Iris pigment epithelial cell (primary cell): Measurements from ENCODE around the gene CMYA5.
"Not testable (repeated sequence)": the region's sequence is repeated elsewhere in the genome, so short reads cannot be mapped to it uniquely, and the experiment has no call there.

Source experiments
- DNase-seq: peaks from one replicate; pipeline ENCODE4 v3.0.0-alpha.2; 2011; ENCODE audit warnings: low read depth

Gene CMYA5

GRCh38 chr5:79746642-79747569 lies 57.3 kb downstream of the CMYA5 start:
- DNase-seq: no peak

GRCh38 chr5:79750611-79751510 lies 61.2 kb downstream of the CMYA5 start:
- DNase-seq: no peak

GRCh38 chr5:79753092-79753491 lies 63.5 kb downstream of the CMYA5 start:
- no peak for DNase-seq

GRCh38 chr5:79753877-79754645 lies 64.4 kb downstream of the CMYA5 start:
- DNase-seq: no peak

- DNase-seq: no peak
Measured at GRCh38 chr5:79754865-79755555, 65.4 kb downstream of the CMYA5 start.

- DNase-seq: no peak
Measured at GRCh38 chr5:79756076-79756475, 66.4 kb downstream of the CMYA5 start.

- peak; percentile 78 for DNase-seq
Measured at GRCh38 chr5:79759436-79759835, 69.8 kb downstream of the CMYA5 start.

- DNase-seq: no peak
Measured at GRCh38 chr5:79759848-79760247, 70.2 kb downstream of the CMYA5 start.

- DNase-seq: no peak
Measured at GRCh38 chr5:79762929-79763328, 73.3 kb downstream of the CMYA5 start.

- not testable (repeated sequence) for DNase-seq
Measured at GRCh38 chr5:79764147-79764546, 74.5 kb downstream of the CMYA5 start.

- DNase-seq: peak; percentile 16
Measured at GRCh38 chr5:79771387-79771786, 81.8 kb downstream of the CMYA5 start.

GRCh38 chr5:79772651-79773050 lies 83.0 kb downstream of the CMYA5 start:
- no peak for DNase-seq

- DNase-seq: no peak
Measured at GRCh38 chr5:79773612-79774011, 84.0 kb downstream of the CMYA5 start.

- peak; percentile 9 for DNase-seq
Measured at GRCh38 chr5:79774171-79774854, 84.7 kb downstream of the CMYA5 start.

GRCh38 chr5:79774855-79775237 lies 85.2 kb downstream of the CMYA5 start:
- DNase-seq: no peak

- not testable (repeated sequence) for DNase-seq
Measured at GRCh38 chr5:79784741-79785140, 95.1 kb downstream of the CMYA5 start.

- DNase-seq: no peak
Measured at GRCh38 chr5:79785983-79786382, 96.3 kb downstream of the CMYA5 start.

GRCh38 chr5:79787448-79787847 lies 97.8 kb downstream of the CMYA5 start:
- no peak for DNase-seq

- no peak for DNase-seq
Measured at GRCh38 chr5:79791843-79792242, 102.2 kb downstream of the CMYA5 start.

- no peak for DNase-seq
Measured at GRCh38 chr5:79792463-79792862, 102.8 kb downstream of the CMYA5 start.

- no peak for DNase-seq
Measured at GRCh38 chr5:79793304-79793703, 103.7 kb downstream of the CMYA5 start.
